ENCODE data around the gene SKP1. TPM values are rescaled to one million over a fixed set of nuclear protein-coding genes. Genes with fewer than 3 reads are reported as not detected.

Gene SKP1
- polyA plus RNA-seq, 1 of the 3 experiments (the other 2 are of a cell fraction) = 407 TPM

DNA sequence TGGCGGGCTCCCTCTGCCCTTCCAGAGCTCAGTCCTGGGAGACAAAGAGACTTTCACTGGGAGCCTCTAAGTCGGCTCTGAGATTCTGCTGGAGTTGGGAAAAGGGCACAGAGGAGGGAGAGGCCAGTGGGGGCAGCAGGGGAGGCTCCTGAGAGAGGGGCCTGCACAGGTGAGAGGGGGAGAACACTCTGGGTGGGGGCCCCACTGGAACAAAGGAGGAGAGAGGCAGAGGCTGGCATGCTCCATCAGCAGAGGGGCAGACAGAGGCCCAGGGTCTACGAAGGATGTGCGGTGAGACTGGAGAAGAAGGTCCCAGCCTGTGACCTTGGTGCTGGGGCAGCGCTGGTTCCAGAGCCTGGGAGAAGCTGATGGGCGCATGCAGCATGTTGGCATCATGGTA, 53.4 kb downstream of the SKP1 start:
- Histone ChIP-seq H3K4me1 (ENCODE audit: control insufficient read depth in 1 of 2, insufficient read depth in 2 of 2, low read depth in 1 of 2, low read length in 1 of 2) (peaks cover 31 to 65% of the 10 kb centered on the region in 2 experiments), H3K79me2 (ENCODE audit: insufficient read depth) (no peaks in the 10 kb centered on the region), H4K20me1 (ENCODE audit: insufficient read depth) (peaks cover 15% of the 10 kb centered on the region), H3K9me2 (no peaks in the 10 kb centered on the region), H3K27ac (ENCODE audit: low read depth in 2 of 2, low read length in 1 of 2) (peak overlapping the region in 1 of 2 experiments; percentile 97; a peak in 1 of 4 replicates), H3K9me3 (no peaks in the 10 kb centered on the region), H3K36me3 (replicated peaks in 1 of 2; ENCODE audit: control insufficient read depth in 1 of 2, insufficient read depth in 2 of 2, low read length in 1 of 2) (peaks cover 2 to 5% of the 10 kb centered on the region in 2 experiments), H3F3A (replicated peaks; ENCODE audit: insufficient read depth) (peaks cover 26% of the 10 kb centered on the region), H3K27me3 (ENCODE audit: insufficient read depth) (no peaks in the 10 kb centered on the region), H3K4me3 (ENCODE audit: low read depth in 2 of 2, low read length in 1 of 2) (no peak overlapping the region), H3K9ac (no peak overlapping the region), H2AFZ (ENCODE audit: low read depth) (no peak overlapping the region), H3K4me2 (no peak overlapping the region)
- ChIA-PET CTCF (interaction anchor here (0.7 to 11.5 kb wide), 4 partner anchors 16 to 404 kb away, joined by 3 to 152 read pairs (median 64); no protein-coding TSS in a partner anchor), POLR2A (interaction anchor here (0.9 to 1.4 kb wide), 2 partner anchors 9 to 16 kb away, joined by 3 to 5 read pairs; partner anchors contain the start of gene TCF7)
- WGBS (ENCODE audit: low lambda C conversion rate) = 93% methylated on average over 5 of the region's 6 CpGs
- TF ChIP-seq, protein P1, sequence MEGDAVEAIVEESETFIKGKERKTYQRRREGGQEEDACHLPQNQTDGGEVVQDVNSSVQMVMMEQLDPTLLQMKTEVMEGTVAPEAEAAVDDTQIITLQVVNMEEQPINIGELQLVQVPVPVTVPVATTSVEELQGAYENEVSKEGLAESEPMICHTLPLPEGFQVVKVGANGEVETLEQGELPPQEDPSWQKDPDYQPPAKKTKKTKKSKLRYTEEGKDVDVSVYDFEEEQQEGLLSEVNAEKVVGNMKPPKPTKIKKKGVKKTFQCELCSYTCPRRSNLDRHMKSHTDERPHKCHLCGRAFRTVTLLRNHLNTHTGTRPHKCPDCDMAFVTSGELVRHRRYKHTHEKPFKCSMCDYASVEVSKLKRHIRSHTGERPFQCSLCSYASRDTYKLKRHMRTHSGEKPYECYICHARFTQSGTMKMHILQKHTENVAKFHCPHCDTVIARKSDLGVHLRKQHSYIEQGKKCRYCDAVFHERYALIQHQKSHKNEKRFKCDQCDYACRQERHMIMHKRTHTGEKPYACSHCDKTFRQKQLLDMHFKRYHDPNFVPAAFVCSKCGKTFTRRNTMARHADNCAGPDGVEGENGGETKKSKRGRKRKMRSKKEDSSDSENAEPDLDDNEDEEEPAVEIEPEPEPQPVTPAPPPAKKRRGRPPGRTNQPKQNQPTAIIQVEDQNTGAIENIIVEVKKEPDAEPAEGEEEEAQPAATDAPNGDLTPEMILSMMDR (IDR thresholded peaks at IDR 0.05) = no peak
- TF ChIP-seq, protein P2, sequence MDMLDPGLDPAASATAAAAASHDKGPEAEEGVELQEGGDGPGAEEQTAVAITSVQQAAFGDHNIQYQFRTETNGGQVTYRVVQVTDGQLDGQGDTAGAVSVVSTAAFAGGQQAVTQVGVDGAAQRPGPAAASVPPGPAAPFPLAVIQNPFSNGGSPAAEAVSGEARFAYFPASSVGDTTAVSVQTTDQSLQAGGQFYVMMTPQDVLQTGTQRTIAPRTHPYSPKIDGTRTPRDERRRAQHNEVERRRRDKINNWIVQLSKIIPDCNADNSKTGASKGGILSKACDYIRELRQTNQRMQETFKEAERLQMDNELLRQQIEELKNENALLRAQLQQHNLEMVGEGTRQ (IDR thresholded peaks at IDR 0.05; ENCODE audit: borderline replicate concordance, low read depth, low read length) = no peak
- TF ChIP-seq FOSL2 (IDR thresholded peaks at IDR 0.05; ENCODE audit: borderline replicate concordance, low read depth) (no peak), EZH2phosphoT487 (IDR thresholded peaks at IDR 0.05; ENCODE audit: borderline replicate concordance, low read depth) (no peak), CHD2 (IDR thresholded peaks at IDR 0.05; ENCODE audit: low read length, partially characterized antibody) (no peak), FOXM1 (IDR thresholded peaks at IDR 0.05; ENCODE audit: low read depth) (no peak)
- TF ChIP-seq, protein P3, sequence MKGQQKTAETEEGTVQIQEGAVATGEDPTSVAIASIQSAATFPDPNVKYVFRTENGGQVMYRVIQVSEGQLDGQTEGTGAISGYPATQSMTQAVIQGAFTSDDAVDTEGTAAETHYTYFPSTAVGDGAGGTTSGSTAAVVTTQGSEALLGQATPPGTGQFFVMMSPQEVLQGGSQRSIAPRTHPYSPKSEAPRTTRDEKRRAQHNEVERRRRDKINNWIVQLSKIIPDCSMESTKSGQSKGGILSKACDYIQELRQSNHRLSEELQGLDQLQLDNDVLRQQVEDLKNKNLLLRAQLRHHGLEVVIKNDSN (IDR thresholded peaks at IDR 0.05; ENCODE audit: borderline replicate concordance, low read depth) = no peak
- no peak for DNase-seq

DNA sequence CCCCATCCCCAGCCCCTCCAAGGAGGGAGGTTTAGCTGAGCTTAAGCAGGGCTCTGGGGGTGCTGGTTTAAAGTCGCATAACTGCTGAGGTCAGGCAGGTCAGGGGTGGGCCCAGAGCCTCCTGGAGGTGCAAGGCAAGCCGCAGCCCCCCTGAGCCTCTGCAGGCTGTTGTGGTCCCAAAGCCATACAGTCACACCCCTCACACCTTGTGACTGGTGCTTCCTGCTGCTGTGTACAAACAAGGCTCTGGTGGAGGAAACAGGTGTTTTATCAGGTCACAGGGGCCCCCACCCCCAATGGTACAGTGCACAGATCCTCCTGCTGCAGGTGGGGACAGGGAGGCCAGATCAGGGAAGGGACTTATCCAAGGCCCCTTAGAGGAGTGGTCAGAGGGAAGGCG, 54.2 kb downstream of the SKP1 start:
- Histone ChIP-seq H3K4me1 (ENCODE audit: control insufficient read depth in 1 of 2, insufficient read depth in 2 of 2, low read depth in 1 of 2, low read length in 1 of 2) (peaks cover 25 to 63% of the 10 kb centered on the region in 2 experiments), H3K27me3 (ENCODE audit: insufficient read depth) (no peaks in the 10 kb centered on the region), H3K9me3 (no peaks in the 10 kb centered on the region), H3K9ac (no peak overlapping the region), H3K27ac (ENCODE audit: low read depth in 2 of 2, low read length in 1 of 2) (peak overlapping the region in 1 of 2 experiments; percentile 97; a peak in 1 of 4 replicates), H2AFZ (ENCODE audit: low read depth) (no peak overlapping the region), H3K9me2 (no peaks in the 10 kb centered on the region), H3K36me3 (replicated peaks in 1 of 2; ENCODE audit: control insufficient read depth in 1 of 2, insufficient read depth in 2 of 2, low read length in 1 of 2) (peaks cover 2 to 5% of the 10 kb centered on the region in 2 experiments), H3K4me2 (no peak overlapping the region), H3K4me3 (ENCODE audit: low read depth in 2 of 2, low read length in 1 of 2) (no peak overlapping the region), H3F3A (replicated peaks; ENCODE audit: insufficient read depth) (peaks cover 26% of the 10 kb centered on the region), H4K20me1 (ENCODE audit: insufficient read depth) (peaks cover 15% of the 10 kb centered on the region), H3K79me2 (ENCODE audit: insufficient read depth) (no peaks in the 10 kb centered on the region)
- CTCF ChIA-PET = interaction anchor here (0.5 to 11.5 kb wide), 4 partner anchors 16 to 82 kb away, joined by 3 to 152 read pairs (median 64); no protein-coding TSS in a partner anchor
- no peak for TF ChIP-seq GATA2 (CRISPR knock-in tag; IDR thresholded peaks at IDR 0.05)
- WGBS (ENCODE audit: low lambda C conversion rate) = no CpG with 5 or more reads among the region's 3 CpGs
- no peak for DNase-seq
- POLR2A ChIA-PET = interaction anchor here (0.9 to 1.4 kb wide), 2 partner anchors 8 to 15 kb away, joined by 3 to 5 read pairs; partner anchors contain the start of gene TCF7
